ENCODE data around the gene DZIP1L.

Gene DZIP1L

DNA sequence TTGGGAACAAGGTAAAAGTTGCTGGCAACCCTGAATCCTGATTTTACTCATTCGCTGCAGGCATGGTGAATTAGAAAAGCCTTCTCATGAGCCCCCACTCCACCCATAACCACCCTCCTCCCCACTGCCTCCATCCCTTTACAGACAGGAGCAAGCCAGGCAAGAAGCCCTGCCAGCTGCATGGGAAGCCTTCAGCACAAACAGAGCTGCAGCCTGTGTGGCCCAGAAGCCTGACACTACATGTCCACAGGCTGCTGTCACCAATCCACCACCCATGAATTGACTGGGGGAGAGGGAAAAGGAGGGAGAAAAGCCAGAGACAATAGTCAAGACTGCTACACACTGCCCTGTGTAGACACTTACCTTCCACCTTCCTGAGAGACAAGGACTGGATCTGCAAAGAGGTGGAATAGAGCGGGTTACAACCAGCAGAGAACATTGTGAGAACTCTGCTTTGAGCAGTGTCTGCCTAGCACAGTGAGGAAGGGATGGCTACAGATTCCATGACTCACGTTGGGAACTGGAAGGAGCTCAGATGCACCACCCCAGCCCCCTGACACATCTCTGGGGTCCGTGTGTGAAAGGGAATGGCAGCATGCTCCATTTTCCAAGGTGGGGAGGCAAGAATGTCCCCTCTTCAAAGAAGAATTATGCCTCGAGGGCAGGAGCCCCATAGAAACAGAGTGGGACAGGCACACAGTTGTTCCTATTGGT lies 33.9 kb downstream of the DZIP1L start:
- H3K4me1 ChIP-seq (ENCODE audit: control insufficient read depth, insufficient read depth, low read length) = peaks cover 22% of the 10 kb centered on the region
- no peaks in the 10 kb centered on the region for H3K36me3 ChIP-seq (ENCODE audit: control insufficient read depth, insufficient read depth, low read length)
- H3K27me3 ChIP-seq (ENCODE audit: control insufficient read depth, insufficient read depth, low read length) = no peaks in the 10 kb centered on the region
- H3K9me3 ChIP-seq (ENCODE audit: control insufficient read depth, low read length) = no peaks in the 10 kb centered on the region
- H3K4me3 ChIP-seq (ENCODE audit: low read length) = no peak overlapping the region
- no peak overlapping the region for H3K9ac ChIP-seq (ENCODE audit: low read length)

DNA sequence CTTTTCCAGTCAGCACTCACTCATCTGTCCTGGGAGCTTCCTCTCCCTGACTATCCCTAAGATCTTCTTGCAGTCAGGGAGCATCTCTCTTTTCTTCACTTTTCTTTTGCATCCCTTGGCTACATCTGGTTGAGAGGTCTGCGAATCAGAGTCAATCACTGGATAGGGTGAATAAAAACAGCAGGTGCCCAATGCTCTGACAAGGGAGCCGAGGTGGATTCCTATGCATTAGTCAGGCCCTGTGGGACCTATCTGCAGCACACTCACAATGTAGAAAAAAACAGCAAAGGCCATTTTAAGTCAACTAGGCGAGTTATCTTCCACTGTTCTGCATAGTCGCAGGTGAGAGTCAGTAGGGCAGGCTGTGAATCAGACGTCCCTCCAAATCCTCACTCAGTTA lies 35.5 kb downstream of the DZIP1L start:
- Histone ChIP-seq H3K36me3 (ENCODE audit: control insufficient read depth, insufficient read depth, low read length) (no peaks in the 10 kb centered on the region), H3K4me3 (ENCODE audit: low read length) (no peak overlapping the region), H3K9me3 (ENCODE audit: control insufficient read depth, low read length) (no peaks in the 10 kb centered on the region), H3K27me3 (ENCODE audit: control insufficient read depth, insufficient read depth, low read length) (no peaks in the 10 kb centered on the region), H3K4me1 (ENCODE audit: control insufficient read depth, insufficient read depth, low read length) (peaks cover 22% of the 10 kb centered on the region), H3K9ac (ENCODE audit: low read length) (no peak overlapping the region)

GRCh38 chr3:138078901-138079344 lies 36.5 kb downstream of the DZIP1L start:
- H3K9me3 ChIP-seq (ENCODE audit: control insufficient read depth, low read length) = no peaks in the 10 kb centered on the region
- no peak overlapping the region for H3K9ac ChIP-seq (ENCODE audit: low read length)
- H3K4me3 ChIP-seq (ENCODE audit: low read length) = no peak overlapping the region
- H3K4me1 ChIP-seq (ENCODE audit: control insufficient read depth, insufficient read depth, low read length) = peaks cover 22% of the 10 kb centered on the region
- H3K36me3 ChIP-seq (ENCODE audit: control insufficient read depth, insufficient read depth, low read length) = no peaks in the 10 kb centered on the region
- H3K27me3 ChIP-seq (ENCODE audit: control insufficient read depth, insufficient read depth, low read length) = no peaks in the 10 kb centered on the region

DNA sequence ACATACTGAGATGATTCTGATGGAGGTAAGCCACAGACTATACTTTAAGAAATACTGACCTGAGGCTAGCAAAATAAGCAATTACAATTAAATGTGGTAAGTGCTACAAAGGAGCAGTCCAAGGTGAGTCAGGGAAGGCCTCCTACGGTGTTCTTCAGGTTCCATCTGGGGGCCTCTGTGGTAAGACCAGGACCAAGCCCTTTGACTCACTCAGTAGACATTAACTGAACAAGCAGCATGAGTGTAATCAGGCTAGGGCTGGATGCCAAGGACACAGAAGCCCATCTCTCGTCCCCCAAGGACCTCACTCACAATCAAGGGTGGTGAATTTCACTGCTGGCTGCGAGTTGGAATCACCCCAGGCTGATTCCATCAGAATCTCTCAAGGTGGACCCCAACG lies 37.3 kb downstream of the DZIP1L start:
- H3K9me3 ChIP-seq (ENCODE audit: control insufficient read depth, low read length) = no peaks in the 10 kb centered on the region
- H3K4me1 ChIP-seq (ENCODE audit: control insufficient read depth, insufficient read depth, low read length) = peaks cover 17% of the 10 kb centered on the region
- no peaks in the 10 kb centered on the region for H3K27me3 ChIP-seq (ENCODE audit: control insufficient read depth, insufficient read depth, low read length)
- H3K36me3 ChIP-seq (ENCODE audit: control insufficient read depth, insufficient read depth, low read length) = no peaks in the 10 kb centered on the region
- no peak overlapping the region for H3K4me3 ChIP-seq (ENCODE audit: low read length)
- no peak overlapping the region for H3K9ac ChIP-seq (ENCODE audit: low read length)

DNA sequence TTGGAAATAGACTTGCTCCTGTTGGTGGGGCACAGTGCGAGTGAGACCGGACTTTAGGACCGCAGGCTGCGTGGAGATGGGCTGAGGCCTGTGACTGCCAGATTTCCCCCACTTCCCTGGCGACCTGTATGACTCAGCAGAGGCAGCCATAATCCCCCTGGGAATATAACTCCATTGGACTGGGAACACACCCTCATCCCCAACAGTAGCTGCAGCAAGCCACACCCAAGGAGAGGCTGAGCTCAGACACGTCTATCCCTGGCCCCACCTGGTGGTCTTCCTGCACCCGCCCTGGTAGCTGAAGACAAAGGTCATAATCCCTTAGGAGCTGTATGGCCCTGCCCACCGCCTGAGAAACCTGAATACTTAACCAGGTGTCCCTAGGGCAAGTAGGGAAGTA lies 42.6 kb downstream of the DZIP1L start:
- no peaks in the 10 kb centered on the region for H3K36me3 ChIP-seq (ENCODE audit: control insufficient read depth, insufficient read depth, low read length)
- H3K27me3 ChIP-seq (ENCODE audit: control insufficient read depth, insufficient read depth, low read length) = no peaks in the 10 kb centered on the region
- H3K4me3 ChIP-seq (ENCODE audit: low read length) = no peak overlapping the region
- H3K4me1 ChIP-seq (ENCODE audit: control insufficient read depth, insufficient read depth, low read length) = peaks cover 6% of the 10 kb centered on the region
- H3K9ac ChIP-seq (ENCODE audit: low read length) = no peak overlapping the region
- H3K9me3 ChIP-seq (ENCODE audit: control insufficient read depth, low read length) = no peaks in the 10 kb centered on the region

DNA sequence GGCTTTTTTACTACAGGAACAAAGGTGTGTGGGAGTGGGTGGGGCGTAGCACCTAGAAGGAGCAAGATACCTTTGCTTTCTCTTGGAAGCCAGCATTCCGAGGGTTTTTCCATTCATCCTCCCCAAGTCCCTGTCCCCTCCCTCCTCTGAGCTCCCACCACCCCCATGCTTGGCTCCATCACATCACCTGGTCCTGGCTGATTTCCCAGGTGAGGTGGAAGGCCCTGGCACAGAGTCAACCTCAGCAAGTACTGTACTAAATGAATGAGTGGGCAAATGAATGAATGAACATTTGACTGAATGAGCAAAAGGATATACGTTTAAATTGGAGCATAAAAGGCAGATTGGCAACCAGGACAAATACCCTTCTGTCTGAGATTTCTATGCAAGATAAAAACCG lies 45.4 kb downstream of the DZIP1L start:
- Histone ChIP-seq H3K36me3 (ENCODE audit: control insufficient read depth, insufficient read depth, low read length) (no peaks in the 10 kb centered on the region), H3K9ac (ENCODE audit: low read length) (no peak overlapping the region)

DNA sequence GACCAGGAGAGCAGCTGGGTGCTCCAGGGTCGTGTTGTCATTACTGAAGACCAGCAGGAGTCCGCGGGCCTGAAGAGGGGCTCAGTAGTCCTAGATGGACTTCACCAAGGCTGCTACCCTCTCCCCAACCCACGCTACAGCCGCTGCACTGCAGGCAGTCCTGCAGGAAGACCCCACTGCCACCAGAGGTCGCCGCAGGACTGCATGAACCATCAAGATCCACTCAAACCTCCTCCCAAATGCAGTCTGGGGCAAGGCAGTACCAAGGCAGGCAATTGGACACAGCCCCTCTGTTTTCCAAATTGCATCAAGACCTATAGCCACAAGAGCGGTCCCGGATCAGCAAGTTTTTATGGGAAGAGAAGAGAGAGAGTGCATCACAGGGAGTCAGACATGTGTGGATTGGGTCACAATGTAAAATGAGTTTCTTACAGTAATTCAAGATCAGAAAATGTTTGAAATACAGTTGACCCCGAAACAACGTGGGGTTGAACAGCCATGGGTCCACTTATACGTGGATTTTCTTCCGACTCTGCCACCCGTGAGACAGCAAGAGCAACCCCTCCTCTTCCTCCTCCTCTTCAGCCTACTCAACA lies 46.7 kb downstream of the DZIP1L start:
- H3K27me3 ChIP-seq (ENCODE audit: control insufficient read depth, insufficient read depth, low read length) = no peaks in the 10 kb centered on the region
- H3K4me3 ChIP-seq (ENCODE audit: low read length) = no peak overlapping the region
- H3K4me1 ChIP-seq (ENCODE audit: control insufficient read depth, insufficient read depth, low read length) = peaks cover 39% of the 10 kb centered on the region
- no peaks in the 10 kb centered on the region for H3K36me3 ChIP-seq (ENCODE audit: control insufficient read depth, insufficient read depth, low read length)
- no peaks in the 10 kb centered on the region for H3K9me3 ChIP-seq (ENCODE audit: control insufficient read depth, low read length)
- H3K9ac ChIP-seq (ENCODE audit: low read length) = no peak overlapping the region

More for the DNA sequence above, 45.4 kb downstream of the DZIP1L start:
- Histone ChIP-seq H3K4me1 (ENCODE audit: control insufficient read depth, insufficient read depth, low read length) (peaks cover 28% of the 10 kb centered on the region), H3K27me3 (ENCODE audit: control insufficient read depth, insufficient read depth, low read length) (no peaks in the 10 kb centered on the region), H3K9me3 (ENCODE audit: control insufficient read depth, low read length) (no peaks in the 10 kb centered on the region), H3K4me3 (ENCODE audit: low read length) (no peak overlapping the region)

DNA sequence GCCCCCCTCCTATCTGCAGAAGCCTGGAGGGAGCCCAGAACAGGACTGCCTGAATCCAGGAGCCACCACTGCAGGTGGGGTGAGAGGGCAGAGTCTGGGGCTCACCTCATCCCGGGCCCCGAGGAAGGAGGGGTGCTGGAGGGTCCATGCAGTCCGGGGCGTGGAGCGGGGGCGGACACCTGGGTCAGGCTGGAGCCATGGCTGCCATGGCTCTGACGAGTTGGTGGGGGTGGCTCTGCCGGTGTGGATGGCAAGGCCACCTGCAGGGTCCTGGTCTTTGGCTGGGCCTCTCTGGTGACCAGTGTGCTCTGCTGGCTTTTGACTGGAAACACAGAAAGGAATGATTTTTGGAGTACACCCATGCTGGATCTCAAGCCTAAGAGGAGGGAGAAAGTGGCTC lies 47.4 kb downstream of the DZIP1L start:
- Histone ChIP-seq H3K9me3 (ENCODE audit: control insufficient read depth, low read length) (no peaks in the 10 kb centered on the region), H3K36me3 (ENCODE audit: control insufficient read depth, insufficient read depth, low read length) (no peaks in the 10 kb centered on the region), H3K4me1 (ENCODE audit: control insufficient read depth, insufficient read depth, low read length) (peaks cover 39% of the 10 kb centered on the region), H3K9ac (ENCODE audit: low read length) (no peak overlapping the region), H3K4me3 (ENCODE audit: low read length) (no peak overlapping the region), H3K27me3 (ENCODE audit: control insufficient read depth, insufficient read depth, low read length) (no peaks in the 10 kb centered on the region)

DNA sequence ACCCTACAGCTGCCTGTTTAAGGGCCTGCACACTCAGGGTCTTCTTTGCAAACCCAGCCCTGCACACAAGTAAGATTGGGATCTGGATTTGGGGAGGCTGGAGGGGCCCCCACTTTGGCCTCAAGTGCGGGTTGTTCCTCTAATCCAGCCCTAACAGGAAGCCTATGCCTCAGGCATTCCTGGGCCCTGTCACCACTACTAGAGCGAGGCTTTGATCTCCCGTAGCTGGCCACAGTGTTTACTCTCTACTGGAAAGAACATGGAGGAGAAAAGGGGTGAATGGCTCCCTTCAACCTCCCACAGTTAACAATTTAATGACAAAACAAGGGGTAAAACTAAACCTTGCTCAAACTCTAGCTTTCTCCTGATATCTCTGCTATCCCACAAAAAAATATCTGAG lies 48.4 kb downstream of the DZIP1L start:
- Histone ChIP-seq H3K9me3 (ENCODE audit: control insufficient read depth, low read length) (no peaks in the 10 kb centered on the region), H3K9ac (ENCODE audit: low read length) (no peak overlapping the region), H3K4me1 (ENCODE audit: control insufficient read depth, insufficient read depth, low read length) (peaks cover 39% of the 10 kb centered on the region), H3K4me3 (ENCODE audit: low read length) (no peak overlapping the region), H3K36me3 (ENCODE audit: control insufficient read depth, insufficient read depth, low read length) (no peaks in the 10 kb centered on the region), H3K27me3 (ENCODE audit: control insufficient read depth, insufficient read depth, low read length) (no peaks in the 10 kb centered on the region)

DNA sequence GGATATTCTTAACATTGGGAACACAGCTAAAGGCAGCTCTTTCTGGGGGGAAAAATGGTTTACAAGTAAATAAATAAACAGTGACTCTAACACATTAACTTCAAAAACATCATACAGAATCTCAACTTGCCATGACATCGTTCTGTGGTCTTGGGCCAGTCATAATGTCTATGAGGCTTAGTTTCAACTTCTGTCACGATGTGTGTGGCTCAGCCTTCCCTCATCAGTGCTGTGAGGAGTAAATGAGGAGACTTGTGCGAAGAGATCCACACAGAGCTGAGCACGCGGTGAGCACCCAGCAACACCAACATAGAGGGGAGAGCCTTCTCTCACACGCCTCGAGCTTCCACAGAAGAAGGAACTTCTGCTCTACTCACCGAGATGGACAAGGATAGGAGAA lies 49.0 kb downstream of the DZIP1L start:
- H3K9ac ChIP-seq (ENCODE audit: low read length) = no peak overlapping the region
- no peaks in the 10 kb centered on the region for H3K36me3 ChIP-seq (ENCODE audit: control insufficient read depth, insufficient read depth, low read length)
- H3K27me3 ChIP-seq (ENCODE audit: control insufficient read depth, insufficient read depth, low read length) = no peaks in the 10 kb centered on the region
- H3K4me1 ChIP-seq (ENCODE audit: control insufficient read depth, insufficient read depth, low read length) = peaks cover 39% of the 10 kb centered on the region
- no peak overlapping the region for H3K4me3 ChIP-seq (ENCODE audit: low read length)
- H3K9me3 ChIP-seq (ENCODE audit: control insufficient read depth, low read length) = no peaks in the 10 kb centered on the region

DNA sequence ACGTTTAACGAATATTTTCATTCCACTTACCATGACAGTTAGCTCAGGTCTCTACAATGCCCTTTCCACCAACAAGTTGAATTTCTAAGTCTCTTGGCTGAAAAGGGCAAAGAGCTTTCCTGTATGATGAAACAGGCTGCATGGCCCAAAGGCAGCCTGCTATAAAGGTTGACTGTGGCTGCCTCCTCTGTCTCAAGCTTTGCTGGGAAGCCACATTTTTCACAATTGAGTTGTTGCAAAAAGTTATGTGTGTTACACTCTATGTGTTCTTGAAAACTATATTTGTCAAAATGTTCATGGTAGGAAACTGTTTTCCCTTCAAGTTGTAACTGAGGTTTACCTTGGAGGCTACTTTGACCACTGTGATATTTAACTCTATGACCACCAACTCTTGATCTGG lies 49.5 kb downstream of the DZIP1L start:
- no peak overlapping the region for H3K9ac ChIP-seq (ENCODE audit: low read length)
- H3K9me3 ChIP-seq (ENCODE audit: control insufficient read depth, low read length) = no peaks in the 10 kb centered on the region
- H3K4me1 ChIP-seq (ENCODE audit: control insufficient read depth, insufficient read depth, low read length) = peaks cover 39% of the 10 kb centered on the region
- H3K36me3 ChIP-seq (ENCODE audit: control insufficient read depth, insufficient read depth, low read length) = no peaks in the 10 kb centered on the region
- H3K27me3 ChIP-seq (ENCODE audit: control insufficient read depth, insufficient read depth, low read length) = no peaks in the 10 kb centered on the region
- H3K4me3 ChIP-seq (ENCODE audit: low read length) = no peak overlapping the region

DNA sequence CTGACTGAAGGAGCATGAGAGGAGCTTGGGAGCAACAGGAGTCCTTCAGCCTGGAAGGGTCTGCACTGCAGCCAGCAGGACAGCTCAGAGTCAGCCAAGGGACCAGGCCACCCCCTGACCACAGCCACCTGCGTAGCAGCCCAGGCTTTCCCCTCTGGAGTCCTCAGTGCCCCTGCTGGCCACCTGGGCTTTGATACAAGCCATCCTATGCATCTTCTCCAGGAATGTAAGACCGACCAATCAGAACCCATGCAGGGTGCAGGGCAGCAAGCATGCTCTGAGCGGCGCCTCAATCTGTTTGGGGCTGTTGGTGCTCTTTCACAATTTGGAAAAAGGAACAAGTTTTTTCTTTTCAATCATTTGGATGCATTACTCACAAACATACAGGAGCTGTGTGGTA lies 52.0 kb downstream of the DZIP1L start:
- Histone ChIP-seq H3K36me3 (ENCODE audit: control insufficient read depth, insufficient read depth, low read length) (no peaks in the 10 kb centered on the region), H3K9me3 (ENCODE audit: control insufficient read depth, low read length) (no peaks in the 10 kb centered on the region), H3K4me1 (ENCODE audit: control insufficient read depth, insufficient read depth, low read length) (peaks cover 38% of the 10 kb centered on the region), H3K4me3 (ENCODE audit: low read length) (no peak overlapping the region), H3K27me3 (ENCODE audit: control insufficient read depth, insufficient read depth, low read length) (no peaks in the 10 kb centered on the region), H3K9ac (ENCODE audit: low read length) (no peak overlapping the region)

All from mucosa of stomach (tissue), 1 donor.